Epithelial cell of proximal tubule (primary cell): Measurements from ENCODE around the gene LHFPL6. TPM values are rescaled to one million over a fixed set of nuclear protein-coding genes. Genes with fewer than 3 reads are reported as not detected.

Experiments used
- DNase-seq: peaks from one replicate; pipeline ENCODE4 v3.0.0-alpha.2; 2011; ENCODE audit warnings: low read depth
- H3K4me3 ChIP-seq: 2 replicates; pipeline ENCODE4 v1.5.1; 2011; ENCODE audit warnings: low read depth, mild to moderate bottlenecking, low read length
- total RNA-seq: library from RNA; depleted of rRNA; stranded (reverse); fragments of >200 nt; gene quantifications from 2 replicates; pipeline ENCODE4 v1.2.3, GENCODE V29; 2015
- TF ChIP-seq, protein P1 (sequence below): conservative IDR thresholded peaks from 2 replicates; pipeline ENCODE4 v1.5.1; 2012; ENCODE audit warnings: low read depth, mild to moderate bottlenecking, low read length

The LHFPL6 gene
- total RNA-seq, 1 donor from 2014 or later: 5.2 TPM

GRCh38 chr13:39310961-39311360 is 292.0 kb downstream of the LHFPL6 start:
- H3K4me3 ChIP-seq: no peak overlapping the region
- TF ChIP-seq, protein P1, sequence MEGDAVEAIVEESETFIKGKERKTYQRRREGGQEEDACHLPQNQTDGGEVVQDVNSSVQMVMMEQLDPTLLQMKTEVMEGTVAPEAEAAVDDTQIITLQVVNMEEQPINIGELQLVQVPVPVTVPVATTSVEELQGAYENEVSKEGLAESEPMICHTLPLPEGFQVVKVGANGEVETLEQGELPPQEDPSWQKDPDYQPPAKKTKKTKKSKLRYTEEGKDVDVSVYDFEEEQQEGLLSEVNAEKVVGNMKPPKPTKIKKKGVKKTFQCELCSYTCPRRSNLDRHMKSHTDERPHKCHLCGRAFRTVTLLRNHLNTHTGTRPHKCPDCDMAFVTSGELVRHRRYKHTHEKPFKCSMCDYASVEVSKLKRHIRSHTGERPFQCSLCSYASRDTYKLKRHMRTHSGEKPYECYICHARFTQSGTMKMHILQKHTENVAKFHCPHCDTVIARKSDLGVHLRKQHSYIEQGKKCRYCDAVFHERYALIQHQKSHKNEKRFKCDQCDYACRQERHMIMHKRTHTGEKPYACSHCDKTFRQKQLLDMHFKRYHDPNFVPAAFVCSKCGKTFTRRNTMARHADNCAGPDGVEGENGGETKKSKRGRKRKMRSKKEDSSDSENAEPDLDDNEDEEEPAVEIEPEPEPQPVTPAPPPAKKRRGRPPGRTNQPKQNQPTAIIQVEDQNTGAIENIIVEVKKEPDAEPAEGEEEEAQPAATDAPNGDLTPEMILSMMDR: no peak
- DNase-seq: no peak

- H3K4me3 ChIP-seq: no peak overlapping the region
- TF ChIP-seq, protein P1: no peak
- DNase-seq: no peak
Observed at GRCh38 chr13:39306639-39307589, 296.1 kb downstream of the LHFPL6 start.

GRCh38 chr13:39302820-39303219 is 300.2 kb downstream of the LHFPL6 start:
- TF ChIP-seq, protein P1: no peak
- no peak overlapping the region for H3K4me3 ChIP-seq
- DNase-seq: no peak

DNA sequence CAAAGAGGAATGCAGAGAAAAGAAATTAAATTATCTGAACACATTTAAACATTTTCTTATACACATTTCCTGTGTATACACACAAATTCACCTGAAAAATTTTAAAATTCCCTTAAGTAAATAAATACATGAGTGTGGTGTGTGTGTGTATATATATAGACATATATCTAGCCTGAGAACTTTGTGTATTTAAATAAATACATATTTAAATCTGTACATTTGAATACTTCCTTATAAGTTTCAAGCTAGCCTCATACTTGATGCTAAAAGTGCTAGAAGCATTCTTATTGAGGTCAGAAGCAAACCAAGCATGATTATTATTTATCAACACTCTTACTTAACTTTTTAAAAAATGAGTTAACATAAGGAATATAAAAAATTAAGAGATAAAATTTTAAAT is 304.0 kb downstream of the LHFPL6 start:
- H3K4me3 ChIP-seq: no peak overlapping the region
- DNase-seq: no peak

GRCh38 chr13:39297664-39298171 is 305.3 kb downstream of the LHFPL6 start:
- no peak overlapping the region for H3K4me3 ChIP-seq
- DNase-seq: no peak
- TF ChIP-seq, protein P1: no peak

More for the DNA sequence above, 304.0 kb downstream of the LHFPL6 start:
- TF ChIP-seq, protein P1: no peak

DNA sequence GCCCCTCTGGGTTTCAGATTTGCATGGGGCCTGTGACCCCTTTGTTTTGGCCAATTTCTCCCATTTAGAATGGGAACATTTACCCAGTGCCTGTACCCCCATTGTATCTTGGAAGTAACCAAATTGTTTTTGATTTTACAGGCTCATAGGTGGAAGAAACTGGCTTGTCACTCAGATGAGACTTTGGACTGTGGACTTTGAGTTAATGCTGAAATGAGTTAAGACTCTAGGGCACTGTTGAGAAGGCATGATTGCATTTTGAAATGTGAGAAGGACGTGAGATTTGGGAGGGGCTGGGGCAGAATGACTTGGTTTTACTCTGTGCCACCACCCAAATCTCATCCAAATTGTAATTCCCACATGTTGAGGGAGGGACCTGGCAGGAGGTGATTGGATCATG is 306.0 kb downstream of the LHFPL6 start:
- H3K4me3 ChIP-seq: no peak overlapping the region
- no peak for DNase-seq
- TF ChIP-seq, protein P1: no peak
